ENCODE measurements around the gene RINL.

Gene RINL

GRCh38 chr19:38851622-38852230 is 26.3 kb downstream of the RINL start:
- TF ChIP-seq CTCF (conservative IDR thresholded peaks at IDR 0.05; ENCODE audit: low read depth, low read length) = no peak
- peak; percentile 95 for DNase-seq (ENCODE audit: low read depth)
- H3K4me3 ChIP-seq (ENCODE audit: low read depth, low read length) = peak overlapping the region; percentile 75

- peak; percentile 20 for DNase-seq (ENCODE audit: low read depth)
- TF ChIP-seq CTCF (conservative IDR thresholded peaks at IDR 0.05; ENCODE audit: low read depth, low read length) = no peak
- H3K4me3 ChIP-seq (ENCODE audit: low read depth, low read length) = peak overlapping the region; percentile 75
These were observed 27.0 kb downstream of the RINL start for GRCh38 chr19:38850976-38851621.

GRCh38 chr19:38850436-38850975 is 27.6 kb downstream of the RINL start:
- DNase-seq (ENCODE audit: low read depth) = peak; percentile 100
- H3K4me3 ChIP-seq (ENCODE audit: low read depth, low read length) = peak overlapping the region; percentile 75

GRCh38 chr19:38849860-38850435 is 28.1 kb downstream of the RINL start, which contains the start of gene HNRNPL:
Gene HNRNPL, minus strand, starts transcription at chr19:38849986. Its CDS starts 20 bp downstream, at chr19:38849966.
- DNase-seq (ENCODE audit: low read depth) = no peak
- TF ChIP-seq CTCF (conservative IDR thresholded peaks at IDR 0.05; ENCODE audit: low read depth, low read length) = peak; percentile 52
- H3K4me3 ChIP-seq (ENCODE audit: low read depth, low read length) = peak within 1 kb of the TSS; percentile 75

More at GRCh38 chr19:38850436-38850975, 27.6 kb downstream of the RINL start:
- peak; percentile 12 for TF ChIP-seq CTCF (conservative IDR thresholded peaks at IDR 0.05; ENCODE audit: low read depth, low read length)

GRCh38 chr19:38849147-38849859 is 28.8 kb downstream of the RINL start:
- peak; percentile 96 for DNase-seq (ENCODE audit: low read depth)
- peak overlapping the region; percentile 73 for H3K4me3 ChIP-seq (ENCODE audit: low read depth, low read length)
- no peak for TF ChIP-seq CTCF (conservative IDR thresholded peaks at IDR 0.05; ENCODE audit: low read depth, low read length)

GRCh38 chr19:38848299-38849146 is 29.6 kb downstream of the RINL start:
- peak overlapping the region; percentile 73 for H3K4me3 ChIP-seq (ENCODE audit: low read depth, low read length)
- DNase-seq (ENCODE audit: low read depth) = no peak
- no peak for TF ChIP-seq CTCF (conservative IDR thresholded peaks at IDR 0.05; ENCODE audit: low read depth, low read length)
